K562 (cell line): ENCODE measurements around the gene PLAC1. TPM values are rescaled to one million over a fixed set of nuclear protein-coding genes. Genes with fewer than 3 reads are reported as not detected.
A peak's percentile ranks its signal among the peaks of the same experiment; 100 is the strongest.

Source experiments
- ATAC-seq: fragments of 200-7000 bp; cut with Tn5 transposase; 3 replicates; pipeline ENCODE4 v1.9.1; 2020; ENCODE audit warnings: moderate library complexity
- BruUV-seq: library from RNA; stranded (reverse); fragments of 400-500 nt; replicated peaks from 2 replicates; lab custom pipeline; 2021; lab: Mats Ljungman, UMichigan
- CTCF ChIA-PET: fragments of 300-600 bp; formaldehyde crosslinking; extraction: SDS; loops from one replicate; lab custom pipeline; 2021; ENCODE audit warnings: low intra/inter-chr PET ratio; lab: Yijun Ruan, JAX
- POLR2A ChIA-PET: fragments of 300-600, 350-650 bp; sonication (Branson Sonifier 250); formaldehyde crosslinking; extraction: SDS; loops from one replicate; lab custom pipeline; 2021; ENCODE audit warnings: antibody characterized with exemption, inconsistent platforms; lab: Yijun Ruan, JAX
- DNase-seq, 4 experiments: peaks; one replicate each; pipeline versions ENCODE4 v3.0.0 to v3.0.0-alpha.2; 2011 to 2018; ENCODE audit warnings: low spot score in 3 of 4, mixed read lengths in 3 of 4; ENCODE audit errors: extremely low read depth in 1 of 4
- FAIRE-seq: peaks from 2 replicates; lab custom pipeline; 2011; peaks lifted over from hg19 to GRCh38; lab: Jason Lieb, UNC
- H2AFZ ChIP-seq: 2 replicates; pipeline ENCODE4 v1.6.0; 2011; ENCODE audit warnings: low read depth, low read length, control low read depth, inconsistent platforms
- H3K27ac ChIP-seq: fragments of 200-600 bp; 3 replicates; pipeline ENCODE4 v1.8.0; 2011; ENCODE audit warnings: low read depth, mild to moderate bottlenecking, control low read depth, inconsistent platforms, low read length, moderate library complexity, mixed read lengths; ENCODE audit errors: extremely low read depth
- H3K27me3 ChIP-seq, 2 experiments: fragments of 300-600 bp in 1 of 2; 2 replicates in 1 of 2; 3 replicates in 1 of 2; pipeline versions ENCODE4 v1.6.0 to v1.8.0; 2011; ENCODE audit warnings: inconsistent platforms in 2 of 2, low read length in 2 of 2, mild to moderate bottlenecking in 1 of 2, mixed read lengths in 1 of 2, moderate library complexity in 1 of 2; ENCODE audit not compliant: control insufficient read depth in 2 of 2, insufficient read depth in 2 of 2
- H3K36me3 ChIP-seq: fragments of 300-600 bp; 3 replicates; pipeline ENCODE4 v1.8.0; 2011; ENCODE audit warnings: mild to moderate bottlenecking, low read length, inconsistent platforms; ENCODE audit not compliant: control insufficient read depth, insufficient read depth
- H3K4me1 ChIP-seq, 2 experiments: fragments of 200-600 bp in 1 of 2; replicated peaks in 1 of 2; 2 replicates in 1 of 2; 3 replicates in 1 of 2; pipeline versions ENCODE4 v1.5.1 to v1.8.0; 2011; ENCODE audit warnings: inconsistent platforms in 2 of 2, low read length in 2 of 2, mild to moderate bottlenecking in 1 of 2, mixed read lengths in 1 of 2, moderate library complexity in 1 of 2; ENCODE audit not compliant: control insufficient read depth in 2 of 2, insufficient read depth in 2 of 2
- H3K4me2 ChIP-seq: 2 replicates; pipeline ENCODE4 v1.6.1; 2011; ENCODE audit warnings: low read length, control low read depth, inconsistent platforms, mixed read lengths; ENCODE audit not compliant: insufficient read depth
- H3K4me3 ChIP-seq: fragments of 200-600 bp; sonication (generic), shearing (Covaris generic); 2 replicates; pipeline ENCODE4 v1.5.1; 2016; ENCODE audit warnings: control low read depth, inconsistent platforms
- H3K79me2 ChIP-seq: fragments of 200-600 bp; 3 replicates; pipeline ENCODE4 v1.8.0; 2011; ENCODE audit warnings: low read length, inconsistent platforms; ENCODE audit not compliant: control insufficient read depth, insufficient read depth
- H3K9ac ChIP-seq, 2 experiments: 2 replicates each; pipeline versions ENCODE4 v1.6.0 to v1.6.1; 2011; ENCODE audit warnings: low read depth in 2 of 2, low read length in 2 of 2, control low read depth in 1 of 2, inconsistent platforms in 1 of 2, mild to moderate bottlenecking in 1 of 2, mixed read lengths in 1 of 2; ENCODE audit not compliant: insufficient read depth in 1 of 2
- H3K9me1 ChIP-seq: one replicate; pipeline ENCODE4 v1.6.0; 2011; ENCODE audit warnings: inconsistent platforms, mild to moderate bottlenecking, low read length, moderate library complexity; ENCODE audit not compliant: control insufficient read depth, insufficient read depth
- H3K9me3 ChIP-seq: replicated peaks from 2 replicates; pipeline ENCODE4 v1.5.1; 2011; ENCODE audit warnings: low read depth, low read length, inconsistent platforms; ENCODE audit not compliant: control insufficient read depth, insufficient read depth
- H4K20me1 ChIP-seq: replicated peaks from 2 replicates; pipeline ENCODE4 v1.6.1; 2011; ENCODE audit warnings: low read length, inconsistent platforms, mixed read lengths; ENCODE audit not compliant: control insufficient read depth, insufficient read depth
- BACH1 ChIP-seq: fragments of 200-800 bp; sonication (Bioruptor generic); IDR thresholded peaks from 2 replicates; pipeline ENCODE4 v1.6.1; 2016; ENCODE audit warnings: missing genetic modification characterization, missing compliant biosample characterization
- BCOR ChIP-seq: fragments of 450-650 bp; IDR thresholded peaks from 2 replicates; pipeline ENCODE4 v1.6.1; 2016
- BRD9 ChIP-seq: fragments of 450-650 bp; IDR thresholded peaks from 2 replicates; pipeline ENCODE4 v1.6.1; 2018; ENCODE audit warnings: low read depth; ENCODE audit not compliant: partially characterized antibody
- C11orf30 ChIP-seq: fragments of 450-650 bp; IDR thresholded peaks from 2 replicates; pipeline ENCODE4 v1.6.1; 2016; ENCODE audit warnings: low read depth, mild to moderate bottlenecking
- MAFF ChIP-seq: IDR thresholded peaks from 2 replicates; pipeline ENCODE4 v1.6.1; 2012; ENCODE audit warnings: low read length, improper control_type of control experiment
- MAFG ChIP-seq: fragments of 450-650 bp; conservative IDR thresholded peaks from 2 replicates; pipeline ENCODE4 v1.6.1; 2016; ENCODE audit warnings: missing genetic modification characterization, missing compliant biosample characterization
- MAFK ChIP-seq: IDR thresholded peaks from 2 replicates; pipeline ENCODE4 v1.6.1; 2011; ENCODE audit warnings: low read length, improper control_type of control experiment
- MXD1 ChIP-seq: fragments of 250-450 bp; sonication (Bioruptor Pico); IDR thresholded peaks from 2 replicates; pipeline ENCODE4 v1.8.0; 2021; ENCODE audit warnings: borderline replicate concordance, mild to moderate bottlenecking, moderate library complexity; ENCODE audit not compliant: poor library complexity, severe bottlenecking
- NFE2 ChIP-seq: IDR thresholded peaks from 2 replicates; pipeline ENCODE4 v1.6.1; 2014; ENCODE audit warnings: antibody characterized with exemption, low read depth
- NFE2L1 ChIP-seq: fragments of 450-650 bp; IDR thresholded peaks from 2 replicates; pipeline ENCODE4 v1.6.1; 2016; ENCODE audit warnings: missing genetic modification characterization, low read depth, mild to moderate bottlenecking, missing compliant biosample characterization, moderate library complexity, borderline replicate concordance
- NFRKB ChIP-seq: fragments of 450-650 bp; IDR thresholded peaks from 2 replicates; pipeline ENCODE4 v1.6.1; 2016; ENCODE audit warnings: low read depth
- RFX1 ChIP-seq: fragments of 450-650 bp; IDR thresholded peaks from 2 replicates; pipeline ENCODE4 v1.6.1; 2016; ENCODE audit warnings: mild to moderate bottlenecking, moderate library complexity
- ZNF121 ChIP-seq: sonication (generic); formaldehyde crosslinking; conservative IDR thresholded peaks from 2 replicates; pipeline ENCODE4 v1.8.0; 2022; ENCODE audit warnings: missing genetic modification reagents
- ZNF316 ChIP-seq: fragments of 450-650 bp; IDR thresholded peaks from 2 replicates; pipeline ENCODE4 v1.6.1; 2016
- WGBS: fragments of 100-300 bp; shearing (Covaris generic); methylation state at CpG from one replicate; pipeline ENCODE4 v1.1.6; 2016; ENCODE audit warnings: low coverage, mixed read lengths; ENCODE audit not compliant: insufficient coverage; ENCODE audit errors: missing lambda C conversion rate; 5-methylcytosine and 5-hydroxymethylcytosine counted together
- in situ Hi-C: fragments of 300-500 bp; cut with MboI; formaldehyde crosslinking; loops from 4 replicates; pipeline ENCODE4 v1.15.0; 2018; ENCODE audit warnings: inconsistent platforms, mixed read lengths
- intact Hi-C: fragments of 100-400 bp; cut with micrococcal nuclease; formaldehyde crosslinking; loops from 2 replicates; pipeline ENCODE4 v1.14.2; 2022
- polyA plus RNA-seq, 8 experiments: library from polyadenylated mRNA; depleted of rRNA in 4 of 8; stranded (reverse) in 5 of 8; unstranded in 3 of 8; fragments of >200 nt; fragmentation: Nextera tagmentation in 2 of 8; fragmentation: Illumina TruSeq in 1 of 8; extraction: Ambion mirVana in 2 of 8; extraction: Trizol in 1 of 8; gene quantifications; 2 replicates each; pipeline versions ENCODE4 v1.2.1 to v1.2.3, GENCODE V29; 2011 to 2014; ENCODE audit warnings: inconsistent platforms in 1 of 8, missing spikeins in 1 of 8
- total RNA-seq, 7 experiments: library from RNA; depleted of rRNA in 6 of 7; stranded (reverse); fragments of >200 nt in 6 of 7; fragmentation: Illumina TruSeq in 2 of 7; extraction: Trizol in 2 of 7; gene quantifications; 2 replicates each; pipeline versions ENCODE4 v1.2.1 to v1.2.3, GENCODE V29; 2011 to 2021; ENCODE audit warnings: low replicate concordance in 1 of 7

Gene PLAC1
- total and polyA plus RNA-seq, 9 of the 15 experiments (the other 6 are each of a cell fraction or from before 2014, with no cell fraction given) = 0.82 to 9.1 (median 1.7) TPM

DNA sequence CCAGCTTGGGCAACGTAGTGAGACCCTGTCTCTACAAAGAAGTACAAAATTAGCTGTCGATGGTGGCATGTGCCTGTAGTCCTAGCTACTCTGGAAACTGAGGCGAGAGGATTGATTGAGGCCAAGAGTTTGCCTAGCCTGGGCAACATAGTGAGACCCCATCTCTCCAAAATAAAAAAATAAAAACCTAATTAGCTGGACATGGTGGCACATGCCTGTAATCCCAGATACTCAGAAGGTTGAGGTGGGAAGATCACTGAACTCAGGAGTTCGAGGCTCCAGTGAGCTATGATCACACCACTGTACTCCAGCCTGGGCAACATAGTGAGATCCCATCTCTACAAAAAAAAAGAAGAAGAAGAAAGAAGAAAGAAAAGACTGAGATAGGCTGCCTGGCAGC, 17.4 kb downstream of the PLAC1 start:
- H3K79me2 ChIP-seq = no peaks in the 10 kb centered on the region
- ATAC-seq (no peak), FAIRE-seq (no peak), DNase-seq (no peak)
- no TSS peak for BruUV-seq
- no peak overlapping the region for H2AFZ ChIP-seq
- H4K20me1 ChIP-seq = no peaks in the 10 kb centered on the region
- in situ Hi-C loops = no loop called here
- 0% methylated on average over 4 of the region's 4 CpGs for WGBS
- no peak overlapping the region for H3K4me3 ChIP-seq
- intact Hi-C loops = no loop called here
- no peak for TF ChIP-seq NFRKB
- peak; percentile 55 for TF ChIP-seq ZNF121 (CRISPR knock-in tag)
- peak; percentile 24; the same call in 1 of the 2 replicates for TF ChIP-seq BCOR
- H3K4me1 ChIP-seq = no peaks in the 10 kb centered on the region; a peak in 1 of 5 replicates
- POLR2A ChIA-PET = no interaction called here
- no peaks in the 10 kb centered on the region for H3K9me3 ChIP-seq
- no peak overlapping the region for H3K9ac ChIP-seq
- no peaks in the 10 kb centered on the region for H3K9me1 ChIP-seq
- no peaks in the 10 kb centered on the region for H3K36me3 ChIP-seq
- no peaks in the 10 kb centered on the region for H3K27me3 ChIP-seq
- H3K4me2 ChIP-seq = no peak overlapping the region
- no peak overlapping the region for H3K27ac ChIP-seq
- CTCF ChIA-PET = no interaction called here

- TF ChIP-seq NFE2 (peak; percentile 84), MAFG (peak; percentile 95), ZNF316 (peak; percentile 95), NFE2L1 (tag) (peak; percentile 67; the same call in 1 of the 2 replicates), RFX1 (peak; percentile 28), C11orf30 (peak; percentile 93), BRD9 (no peak), BACH1 (tag) (peak; percentile 46; the same call in 1 of the 2 replicates), MAFF (peak; percentile 85), MAFK (peak; percentile 86), MXD1 (CRISPR knock-in tag) (no peak)
- CTCF ChIA-PET = no interaction called here
- in situ Hi-C loops (no loop called here), intact Hi-C loops (no loop called here)
- peaks cover 0 to 2% of the 10 kb centered on the region in 2 experiments; a peak in 1 of 5 replicates for H3K4me1 ChIP-seq
- ATAC-seq (no peak), FAIRE-seq (no peak), DNase-seq (no peak)
- no peaks in the 10 kb centered on the region for H3K27me3 ChIP-seq
- no peak overlapping the region for H3K4me3 ChIP-seq
- H3K9ac ChIP-seq = no peak overlapping the region
- H3K36me3 ChIP-seq = no peaks in the 10 kb centered on the region
- no peaks in the 10 kb centered on the region for H3K9me3 ChIP-seq
- H3K79me2 ChIP-seq = no peaks in the 10 kb centered on the region
- no peak overlapping the region for H3K4me2 ChIP-seq
- no peak overlapping the region for H2AFZ ChIP-seq
- 19% methylated on average over 5 of the region's 5 CpGs for WGBS
- BruUV-seq = no TSS peak
- H3K9me1 ChIP-seq = no peaks in the 10 kb centered on the region
- no peak overlapping the region for H3K27ac ChIP-seq
- no peaks in the 10 kb centered on the region for H4K20me1 ChIP-seq
- POLR2A ChIA-PET = interaction anchor here (1.1 kb wide), 1 partner anchor 9 kb away, joined by 3 read pairs; no protein-coding TSS in a partner anchor
Measured at GRCh38 chrX:134636851-134637250, 21.4 kb downstream of the PLAC1 start.
